ENCODE results near the gene OR4K2. TPM values are rescaled to one million over a fixed set of nuclear protein-coding genes. Genes with fewer than 3 reads are reported as not detected.
"Not testable (repeated sequence)": the region's sequence is repeated elsewhere in the genome, so short reads cannot be mapped to it uniquely, and the experiment has no call there.

OR4K2 gene
- total and polyA plus RNA-seq, 2 donors (not counting 3 experiments of a cell fraction or from before 2014, with no cell fraction given), result not detected

GRCh38 chr14:19866061-19866669 is 8.8 kb upstream of the OR4K2 start:
- H3K27me3 ChIP-seq (ENCODE audit: control insufficient read depth in 2 of 2, insufficient read depth in 2 of 2, low read length in 2 of 2); CTCF ChIA-PET; H2AFZ ChIP-seq (ENCODE audit: low read depth, low read length); H4K20me1 ChIP-seq (replicated peaks; ENCODE audit: control insufficient read depth, extremely low read depth, insufficient read depth, low read length); H3K9ac ChIP-seq (replicated peaks; ENCODE audit: extremely low read depth, insufficient read depth, low read length); FAIRE-seq; H3K27ac ChIP-seq (ENCODE audit: insufficient read depth, low read depth, low read length); dilution Hi-C loops (cut with MboI; ENCODE audit: extremely low pct_ligation_motif_present, low sequenced_read_pairs); H3K9me1 ChIP-seq (replicated peaks; ENCODE audit: control insufficient read depth, extremely low read depth, insufficient read depth, low read length); H3K4me3 ChIP-seq (replicated peaks in 1 of 3; ENCODE audit: insufficient read depth in 1 of 3, low read depth in 1 of 3, low read length in 3 of 3); BruUV-seq (replicated peaks); H3K4me2 ChIP-seq (ENCODE audit: insufficient read depth, low read length); H3K9me3 ChIP-seq (replicated peaks; ENCODE audit: control insufficient read depth, insufficient read depth, low read length); intact Hi-C loops (cut with micrococcal nuclease); POLR2A ChIA-PET; H3K79me2 ChIP-seq (ENCODE audit: control insufficient read depth, insufficient read depth, low read length); DNase-seq (ENCODE audit: low read depth, low spot score); H3K4me1 ChIP-seq (ENCODE audit: control insufficient read depth, extremely low read depth, insufficient read depth, low read length); H3K36me3 ChIP-seq (ENCODE audit: control insufficient read depth in 2 of 2, extremely low read depth in 1 of 2, insufficient read depth in 2 of 2, low read length in 2 of 2): not testable (repeated sequence)

DNA sequence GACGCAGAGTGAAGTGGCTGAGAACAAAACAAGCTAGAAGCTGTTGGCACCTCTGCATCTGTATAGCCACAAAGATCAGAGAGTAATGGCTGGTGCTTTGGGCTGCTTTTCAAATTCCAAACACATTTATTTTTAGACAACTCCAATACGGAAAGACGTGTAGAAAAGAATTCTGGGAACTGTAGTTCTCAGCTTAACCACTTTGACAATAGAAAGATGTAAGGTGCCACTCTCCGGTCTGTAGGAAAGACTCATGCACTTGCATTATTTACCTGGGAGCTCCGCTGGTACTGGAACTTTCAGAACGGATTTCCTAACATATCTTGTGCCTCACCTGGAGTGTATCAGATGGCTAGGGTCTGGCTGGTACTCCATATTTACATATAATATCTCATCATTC is 1.8 kb upstream of the OR4K2 start:
- no peaks in the 10 kb centered on the region for H4K20me1 ChIP-seq (replicated peaks; ENCODE audit: control insufficient read depth, extremely low read depth, insufficient read depth, low read length)
- no peak overlapping the region for H3K27ac ChIP-seq (ENCODE audit: insufficient read depth, low read depth, low read length)
- H3K9ac ChIP-seq (replicated peaks; ENCODE audit: extremely low read depth, insufficient read depth, low read length), result no peak overlapping the region
- H3K4me2 ChIP-seq (ENCODE audit: insufficient read depth, low read length), result no peak overlapping the region
- no peak overlapping the region for H2AFZ ChIP-seq (ENCODE audit: low read depth, low read length)
- H3K4me1 ChIP-seq (ENCODE audit: control insufficient read depth, extremely low read depth, insufficient read depth, low read length), result no peaks in the 10 kb centered on the region
- BruUV-seq (replicated peaks), result no TSS peak
- TF ChIP-seq JUN (IDR thresholded peaks at IDR 0.05; ENCODE audit: borderline replicate concordance, insufficient read depth, insufficient read length, low read depth) (no peak), MYC (IDR thresholded peaks at IDR 0.05; ENCODE audit: low read depth, low read length) (no peak), FOS (IDR thresholded peaks at IDR 0.05; ENCODE audit: borderline replicate concordance, insufficient read depth, low read length) (no peak), GATA2 (IDR thresholded peaks at IDR 0.05; ENCODE audit: insufficient read depth, insufficient read length, low read depth, low read length) (no peak), POLR2A (IDR thresholded peaks at IDR 0.05; ENCODE audit: low read depth, low read length) (no peak), EZH2 (IDR thresholded peaks at IDR 0.05; ENCODE audit: borderline replicate concordance, low read depth, low read length, severe bottlenecking) (no peak), POLR2AphosphoS5 (IDR thresholded peaks at IDR 0.05; ENCODE audit: insufficient read depth, low read depth, low read length) (no peak)
- TF ChIP-seq, protein P1, sequence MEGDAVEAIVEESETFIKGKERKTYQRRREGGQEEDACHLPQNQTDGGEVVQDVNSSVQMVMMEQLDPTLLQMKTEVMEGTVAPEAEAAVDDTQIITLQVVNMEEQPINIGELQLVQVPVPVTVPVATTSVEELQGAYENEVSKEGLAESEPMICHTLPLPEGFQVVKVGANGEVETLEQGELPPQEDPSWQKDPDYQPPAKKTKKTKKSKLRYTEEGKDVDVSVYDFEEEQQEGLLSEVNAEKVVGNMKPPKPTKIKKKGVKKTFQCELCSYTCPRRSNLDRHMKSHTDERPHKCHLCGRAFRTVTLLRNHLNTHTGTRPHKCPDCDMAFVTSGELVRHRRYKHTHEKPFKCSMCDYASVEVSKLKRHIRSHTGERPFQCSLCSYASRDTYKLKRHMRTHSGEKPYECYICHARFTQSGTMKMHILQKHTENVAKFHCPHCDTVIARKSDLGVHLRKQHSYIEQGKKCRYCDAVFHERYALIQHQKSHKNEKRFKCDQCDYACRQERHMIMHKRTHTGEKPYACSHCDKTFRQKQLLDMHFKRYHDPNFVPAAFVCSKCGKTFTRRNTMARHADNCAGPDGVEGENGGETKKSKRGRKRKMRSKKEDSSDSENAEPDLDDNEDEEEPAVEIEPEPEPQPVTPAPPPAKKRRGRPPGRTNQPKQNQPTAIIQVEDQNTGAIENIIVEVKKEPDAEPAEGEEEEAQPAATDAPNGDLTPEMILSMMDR (IDR thresholded peaks at IDR 0.05; ENCODE audit: extremely low read depth in 1 of 2, insufficient read depth in 1 of 2, low read depth in 1 of 2, low read length in 2 of 2), result no peak
- TF ChIP-seq, protein P2, sequence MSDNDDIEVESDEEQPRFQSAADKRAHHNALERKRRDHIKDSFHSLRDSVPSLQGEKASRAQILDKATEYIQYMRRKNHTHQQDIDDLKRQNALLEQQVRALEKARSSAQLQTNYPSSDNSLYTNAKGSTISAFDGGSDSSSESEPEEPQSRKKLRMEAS (IDR thresholded peaks at IDR 0.05; ENCODE audit: insufficient read depth, insufficient read length), result no peak
- intact Hi-C loops (cut with micrococcal nuclease), result no loop called here
- no peak for DNase-seq (ENCODE audit: low read depth, low spot score)
- no peaks in the 10 kb centered on the region for H3K27me3 ChIP-seq (ENCODE audit: control insufficient read depth in 2 of 2, insufficient read depth in 2 of 2, low read length in 2 of 2)
- H3K4me3 ChIP-seq (replicated peaks in 1 of 3; ENCODE audit: insufficient read depth in 1 of 3, low read depth in 1 of 3, low read length in 3 of 3), result no peak overlapping the region
- no peaks in the 10 kb centered on the region for H3K9me1 ChIP-seq (replicated peaks; ENCODE audit: control insufficient read depth, extremely low read depth, insufficient read depth, low read length)
- ChIA-PET CTCF (no interaction called here), POLR2A (no interaction called here)
- FAIRE-seq, result no peak
- dilution Hi-C loops (cut with MboI; ENCODE audit: extremely low pct_ligation_motif_present, low sequenced_read_pairs), result no loop called here
- H3K36me3 ChIP-seq (ENCODE audit: control insufficient read depth in 2 of 2, extremely low read depth in 1 of 2, insufficient read depth in 2 of 2, low read length in 2 of 2), result no peaks in the 10 kb centered on the region
- H3K79me2 ChIP-seq (ENCODE audit: control insufficient read depth, insufficient read depth, low read length), result no peaks in the 10 kb centered on the region
- H3K9me3 ChIP-seq (replicated peaks; ENCODE audit: control insufficient read depth, insufficient read depth, low read length), result peaks cover 5% of the 10 kb centered on the region

Measured in endothelial cell of umbilical vein (primary cell).